GM18507 (cell line): ENCODE results near the gene NEK5.
"Not testable (repeated sequence)": the region's sequence is repeated elsewhere in the genome, so short reads cannot be mapped to it uniquely, and the experiment has no call there.

ENCODE experiments used
- DNase-seq: peaks from one replicate; pipeline ENCODE4 v3.0.0; 2011; ENCODE audit warnings: low read depth; ENCODE audit not compliant: insufficient read length; ENCODE audit errors: extremely low spot score
- FAIRE-seq: peaks from 2 replicates; lab custom pipeline; 2011; peaks lifted over from hg19 to GRCh38; lab: Jason Lieb, UNC

NEK5 gene

DNA sequence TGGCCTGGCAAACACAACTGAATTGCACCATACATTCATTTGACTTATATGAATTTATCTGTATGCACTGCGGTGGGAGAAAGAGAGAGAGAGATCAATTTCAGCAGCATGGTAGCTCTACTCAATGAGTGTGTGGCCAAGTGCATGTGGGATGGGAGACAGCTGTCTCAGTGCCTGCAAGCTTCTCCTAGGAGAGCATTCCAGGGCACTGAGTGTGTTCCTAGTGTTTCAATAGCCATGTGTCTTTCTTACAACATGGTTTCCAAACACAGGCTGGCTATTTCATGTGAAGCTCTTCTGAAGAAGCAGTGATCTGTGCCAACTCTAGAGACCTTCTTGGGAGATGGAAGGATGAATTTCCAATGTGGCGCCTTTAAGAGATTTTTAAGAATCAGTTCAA is 43.5 kb downstream of the NEK5 start:
- DNase-seq (no peak), FAIRE-seq (no peak)

DNA sequence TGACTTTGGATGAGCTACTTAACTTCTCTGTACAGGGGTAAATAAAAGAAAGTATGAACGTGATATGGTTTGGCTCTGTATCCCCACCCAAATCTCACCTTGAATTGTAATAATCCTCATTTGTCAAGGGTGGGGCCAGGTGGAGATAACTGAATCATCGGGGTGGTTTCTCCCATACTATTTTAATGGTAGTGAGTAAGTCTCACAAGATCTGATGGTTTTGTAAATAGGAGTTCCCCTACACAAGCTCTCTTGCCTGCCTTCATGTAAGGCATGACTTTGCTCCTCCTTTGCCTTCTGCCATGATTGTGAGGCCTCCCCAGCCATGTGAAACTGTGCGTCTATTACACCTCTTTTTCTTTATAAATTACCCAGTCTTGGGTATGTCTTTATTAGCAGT is 43.9 kb downstream of the NEK5 start:
- not testable (repeated sequence) for DNase-seq, FAIRE-seq

DNA sequence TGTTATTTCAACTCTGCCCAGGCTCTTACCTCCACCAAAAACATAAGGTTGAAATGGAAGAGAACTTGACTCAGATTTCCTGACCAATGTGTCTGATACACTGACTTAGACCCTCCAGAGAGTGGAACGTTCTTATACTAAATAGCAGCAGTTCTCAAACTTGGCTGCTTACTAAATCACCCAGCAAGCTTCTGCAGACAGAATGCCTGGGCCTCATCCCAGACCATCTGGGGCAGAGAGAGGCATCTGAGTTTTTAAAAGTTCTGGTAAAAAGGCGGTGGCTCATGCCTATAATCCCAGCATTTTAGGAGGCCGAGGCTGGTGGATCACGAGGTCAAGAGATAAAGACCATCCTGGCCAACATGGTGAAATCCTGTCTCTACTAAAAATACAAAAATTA is 46.3 kb downstream of the NEK5 start:
- no peak for DNase-seq
- no peak for FAIRE-seq

DNA sequence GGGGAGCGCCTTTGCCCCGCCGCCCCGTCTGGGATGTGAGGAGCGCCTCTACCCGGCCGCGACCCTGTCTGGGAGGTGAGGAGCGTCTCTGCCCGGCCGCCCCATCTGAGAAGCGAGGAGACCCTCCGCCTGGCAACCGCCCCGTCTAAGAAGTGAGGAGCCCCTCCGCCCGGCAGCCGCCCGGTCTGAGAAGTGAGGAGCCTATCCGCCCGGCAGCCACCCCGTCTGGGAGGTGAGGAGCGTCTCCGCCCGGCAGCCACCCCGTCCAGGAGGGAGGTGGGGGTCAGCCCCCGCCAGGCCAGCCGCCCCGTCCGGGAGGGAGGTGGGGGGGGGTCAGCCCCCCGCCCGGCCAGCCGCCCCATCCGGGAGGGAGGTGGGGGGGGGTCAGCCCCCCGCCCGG is 49.0 kb downstream of the NEK5 start:
- FAIRE-seq, DNase-seq: not testable (repeated sequence)

DNA sequence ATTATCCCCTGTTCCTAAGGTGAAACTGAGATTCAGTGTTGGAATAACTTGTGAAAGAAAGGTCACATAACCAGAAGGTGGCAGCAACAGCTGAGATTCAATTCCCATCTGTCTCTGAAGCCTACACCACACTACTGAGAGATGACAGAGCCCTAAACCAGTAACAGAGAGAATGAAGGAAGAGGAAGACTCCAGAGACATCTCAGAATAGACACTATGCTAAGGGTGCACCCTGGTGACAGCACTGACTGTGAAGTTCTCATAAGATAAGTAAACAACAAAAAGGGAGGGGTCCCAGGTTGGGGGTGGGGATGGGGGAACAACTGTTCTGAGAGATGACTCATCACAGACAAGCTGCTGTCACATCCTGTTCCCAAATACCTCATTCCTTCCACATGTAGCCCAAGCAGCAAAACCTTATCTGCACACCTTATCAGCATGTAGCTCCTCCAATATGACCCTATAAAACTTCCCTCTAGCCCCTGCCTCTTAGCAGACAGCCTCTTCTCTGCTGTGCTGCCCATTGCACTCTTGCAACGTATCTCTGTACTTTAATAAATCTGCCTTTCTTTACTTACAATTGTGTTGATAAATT is 57.8 kb downstream of the NEK5 start:
- DNase-seq = no peak
- FAIRE-seq = no peak

DNA sequence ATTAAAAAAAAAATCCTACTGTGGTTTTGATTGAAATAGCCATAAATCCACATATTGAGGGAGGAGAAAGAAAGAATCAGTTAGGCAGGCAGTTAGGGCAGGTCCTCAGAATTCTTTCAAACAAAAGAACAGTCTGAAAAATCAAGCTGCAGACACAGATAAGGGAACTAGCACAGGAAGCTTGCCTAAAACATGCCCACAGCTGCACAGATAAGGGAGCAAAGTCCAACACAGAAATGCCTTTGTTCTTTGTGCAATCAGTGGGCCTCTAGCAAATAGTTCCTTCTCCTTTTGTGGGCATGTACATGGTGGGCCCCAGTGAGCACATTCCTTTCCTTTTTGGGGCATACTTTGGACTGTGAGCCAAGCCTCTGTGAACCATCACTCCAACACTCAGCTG is 61.6 kb downstream of the NEK5 start:
- FAIRE-seq (no peak), DNase-seq (no peak)

DNA sequence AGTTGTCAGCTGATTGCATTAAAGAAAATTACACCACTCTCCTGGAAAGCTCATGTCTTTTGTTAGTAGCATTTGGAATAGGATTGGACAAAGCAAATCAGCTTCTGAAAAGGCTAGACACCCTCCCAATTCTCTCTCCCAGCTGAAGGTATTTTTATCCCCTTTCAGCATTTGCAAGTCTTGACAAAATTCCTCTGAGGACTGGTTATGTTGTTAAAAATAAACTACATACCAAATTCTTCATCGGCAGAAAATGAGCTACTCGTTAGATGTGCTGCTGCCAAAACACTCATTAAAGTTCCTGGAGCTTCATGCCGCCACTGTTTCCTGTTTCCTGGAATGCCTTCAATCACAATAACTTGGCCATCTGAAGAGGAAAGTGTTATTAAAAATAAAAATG is 67.3 kb downstream of the NEK5 start:
- DNase-seq (no peak), FAIRE-seq (no peak)

DNA sequence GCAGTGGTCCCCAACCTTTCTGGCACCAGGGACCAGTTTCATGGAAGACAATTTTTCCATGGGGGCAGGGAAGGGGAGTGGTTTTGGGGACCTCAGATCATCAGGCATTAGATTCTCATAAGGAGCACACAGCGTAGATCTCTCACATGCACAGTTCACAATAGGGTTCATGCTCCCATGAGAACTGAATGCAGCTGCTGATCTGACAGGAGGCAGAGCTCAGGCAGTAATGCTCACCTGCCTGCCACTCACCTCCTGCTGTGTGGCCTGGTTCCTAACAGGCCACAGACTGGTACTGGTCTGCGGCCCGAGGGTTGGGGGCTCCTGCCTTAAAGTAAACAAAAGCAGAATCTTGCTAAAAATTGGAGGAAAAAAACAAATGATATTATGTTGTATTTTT is 67.8 kb downstream of the NEK5 start:
- FAIRE-seq = not testable (repeated sequence)

DNA sequence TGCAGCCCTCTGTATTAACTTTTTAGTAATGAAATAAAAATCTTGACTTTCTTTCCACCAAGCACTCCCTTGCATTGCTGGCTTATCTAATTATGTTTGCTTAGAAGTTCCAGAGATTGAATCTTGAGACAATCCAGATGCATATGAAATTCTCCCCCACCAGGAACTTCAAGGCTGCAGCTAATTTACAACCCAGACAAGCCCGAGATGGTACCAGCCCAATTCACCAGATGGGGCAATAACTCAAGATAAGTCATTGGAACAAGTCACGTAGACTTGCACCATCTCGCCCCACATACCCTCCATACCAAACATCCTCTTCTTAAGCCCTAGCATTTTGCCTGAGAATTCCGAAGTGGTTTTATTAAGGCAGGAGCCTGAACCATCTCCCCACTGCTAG is 75.4 kb downstream of the NEK5 start:
- DNase-seq (no peak), FAIRE-seq (no peak)

More for the DNA sequence above, 67.8 kb downstream of the NEK5 start:
- DNase-seq = not testable (repeated sequence)

DNA sequence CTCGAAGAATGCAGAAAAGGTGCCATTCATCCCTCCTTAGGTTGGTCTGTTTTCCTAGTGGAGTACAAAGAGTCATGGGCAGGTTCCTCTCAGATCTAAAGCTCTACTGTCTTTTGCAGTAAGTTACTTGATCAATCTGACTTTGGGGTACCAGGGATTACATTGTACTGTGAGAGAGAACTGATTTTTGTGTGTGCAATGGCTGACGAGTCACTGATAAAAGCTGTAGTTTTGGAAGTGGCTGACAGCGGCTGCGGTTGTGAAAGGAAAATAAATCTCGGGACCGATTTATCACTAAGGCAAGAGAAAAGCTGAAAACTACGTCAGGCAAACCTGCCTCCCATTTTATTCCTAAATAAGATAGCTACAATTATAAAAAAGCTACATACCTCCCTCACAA is 77.5 kb downstream of the NEK5 start:
- FAIRE-seq (no peak), DNase-seq (no peak)

DNA sequence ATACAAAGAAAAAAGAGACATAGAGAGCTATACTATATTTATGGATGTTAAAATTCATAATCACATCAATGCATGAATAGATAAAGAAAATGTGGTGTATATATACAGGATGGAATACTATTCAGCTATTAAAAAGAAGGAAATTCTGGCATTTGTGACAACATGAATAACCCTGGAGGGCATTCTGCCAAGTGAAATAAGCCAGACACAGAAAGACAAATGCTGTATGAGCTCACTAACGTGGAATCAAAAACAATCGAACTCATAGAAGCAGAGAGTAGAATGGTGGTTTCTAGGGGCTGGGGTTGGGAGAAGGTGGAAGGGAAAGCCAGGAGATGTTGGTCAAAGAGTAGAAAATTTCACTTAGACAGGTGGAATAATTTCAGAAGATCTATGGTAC is 80.4 kb downstream of the NEK5 start:
- DNase-seq = no peak
- no peak for FAIRE-seq

DNA sequence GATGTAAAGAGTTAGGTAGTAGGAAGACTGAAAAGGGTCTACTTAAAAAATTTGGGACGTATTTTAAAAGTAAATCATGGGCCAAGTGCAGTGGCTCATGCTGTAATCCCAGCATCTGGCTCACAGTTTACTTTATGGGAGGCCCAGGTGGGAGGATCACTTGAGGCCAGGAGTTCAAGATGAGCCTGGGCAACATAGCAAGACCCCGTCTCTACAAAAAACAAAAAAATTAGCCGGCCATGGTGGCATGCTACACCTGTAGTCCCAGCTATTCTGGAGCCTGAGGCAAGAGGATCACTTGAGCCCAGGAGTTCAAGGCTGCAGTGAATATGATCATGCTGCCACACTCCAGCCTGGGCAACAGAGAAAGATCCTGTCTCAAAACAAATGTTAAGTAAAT is 81.4 kb downstream of the NEK5 start:
- DNase-seq (no peak), FAIRE-seq (no peak)

DNA sequence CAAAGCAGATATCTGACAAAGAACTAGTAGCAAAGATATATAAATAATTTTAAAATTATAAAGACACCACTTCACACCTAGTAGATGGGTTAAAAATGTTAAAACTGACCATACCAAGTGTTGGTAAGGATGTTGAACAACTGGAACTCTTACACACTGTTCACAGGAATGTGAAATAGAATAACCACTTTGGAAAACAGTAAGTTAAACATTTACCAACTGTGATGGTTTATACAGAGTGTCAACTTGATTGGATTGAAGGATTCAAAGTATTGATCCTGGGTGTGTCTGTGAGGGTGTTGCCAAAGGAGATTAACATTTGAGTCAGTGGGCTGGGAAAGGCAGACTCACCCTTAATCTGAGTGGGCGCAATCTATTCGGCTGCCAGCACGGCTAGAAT is 85.2 kb downstream of the NEK5 start:
- FAIRE-seq = no peak
- no peak for DNase-seq

DNA sequence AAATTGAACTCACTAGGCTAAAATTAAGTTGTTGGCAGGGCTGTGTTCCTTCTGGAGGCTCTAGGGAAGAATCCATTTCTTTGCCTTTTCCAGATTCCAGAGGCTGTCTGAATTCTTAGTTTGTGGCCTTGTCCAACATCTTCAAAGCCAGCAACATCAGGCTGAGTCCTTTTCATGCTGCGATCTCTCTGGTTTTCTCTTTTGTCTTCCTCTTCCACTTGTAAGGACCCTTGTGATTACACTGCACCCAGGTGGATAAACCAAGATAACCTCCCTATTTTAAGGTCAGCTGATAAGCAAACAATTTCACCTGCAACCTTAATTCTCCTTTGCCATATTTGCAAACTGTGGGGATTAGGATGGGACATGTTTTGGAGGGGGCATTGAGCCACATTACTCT is 92.8 kb downstream of the NEK5 start:
- FAIRE-seq (no peak), DNase-seq (no peak)

DNA sequence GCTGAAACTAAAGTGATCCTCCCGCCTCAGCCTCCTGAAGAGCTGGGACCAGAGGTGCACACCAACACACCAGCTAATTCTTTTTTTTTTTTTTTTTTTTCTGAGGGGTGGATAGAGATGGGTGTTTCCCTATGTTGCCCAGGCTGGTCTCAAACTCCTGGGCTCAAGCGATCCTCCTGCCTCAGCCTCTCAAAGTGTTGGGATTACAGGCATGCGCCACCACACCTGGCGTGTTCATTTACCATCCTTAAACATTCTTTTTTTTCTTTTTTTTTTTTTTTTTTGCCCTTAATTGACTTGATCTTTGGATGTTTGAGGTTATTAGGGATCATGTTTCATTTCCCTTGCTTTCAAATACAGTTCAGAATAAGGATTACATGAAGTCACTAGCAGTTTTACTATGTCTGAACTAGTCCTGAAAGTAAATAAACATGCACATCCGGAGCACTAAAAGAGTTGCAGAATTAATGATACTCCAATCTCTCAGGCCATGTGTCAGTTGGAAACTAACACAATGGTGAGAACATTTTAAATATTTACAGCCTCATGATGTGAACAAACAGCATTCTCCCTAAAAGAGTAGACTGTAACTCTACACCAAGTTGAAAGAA is 94.2 kb downstream of the NEK5 start:
- FAIRE-seq = no peak

DNA sequence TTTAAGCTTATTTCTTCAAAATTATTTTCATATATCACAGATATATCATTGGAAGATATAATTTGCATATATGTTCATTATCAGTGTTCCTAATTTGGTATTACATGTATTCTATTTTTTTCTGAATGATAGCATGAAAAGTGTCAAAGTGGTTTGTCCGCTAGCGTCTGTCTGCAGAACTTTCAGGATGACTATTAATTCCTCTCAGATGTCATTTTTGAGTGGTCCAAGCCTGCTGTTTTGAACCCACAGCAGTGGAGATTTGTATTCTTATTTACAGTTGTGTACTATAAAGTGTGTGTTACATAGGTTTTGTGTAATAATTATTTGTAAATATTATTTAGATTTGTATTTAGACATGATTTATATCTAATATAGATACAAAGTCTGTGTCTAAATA is 95.8 kb downstream of the NEK5 start:
- FAIRE-seq (peak; percentile 9), DNase-seq (no peak)

More for the DNA sequence above, 94.2 kb downstream of the NEK5 start:
- DNase-seq = no peak

DNA sequence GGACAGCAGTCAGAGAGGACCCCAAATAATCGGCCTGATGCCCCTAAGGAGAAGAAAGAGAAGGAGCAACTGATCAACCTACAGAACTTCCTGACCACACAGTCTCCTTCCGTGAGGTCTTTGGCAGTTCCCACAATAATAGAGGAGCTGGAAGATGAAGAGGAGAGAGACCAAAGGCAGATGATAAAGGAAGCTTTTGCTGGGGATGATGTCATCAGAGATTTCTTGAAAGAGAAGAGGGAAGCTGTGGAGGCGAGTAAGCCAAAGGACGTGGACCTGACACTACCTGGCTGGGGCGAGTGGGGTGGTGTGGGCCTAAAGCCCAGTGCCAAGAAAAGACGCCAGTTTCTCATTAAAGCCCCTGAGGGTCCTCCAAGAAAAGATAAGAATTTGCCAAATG is 98.5 kb downstream of the NEK5 start:
- DNase-seq, FAIRE-seq: not testable (repeated sequence)

DNA sequence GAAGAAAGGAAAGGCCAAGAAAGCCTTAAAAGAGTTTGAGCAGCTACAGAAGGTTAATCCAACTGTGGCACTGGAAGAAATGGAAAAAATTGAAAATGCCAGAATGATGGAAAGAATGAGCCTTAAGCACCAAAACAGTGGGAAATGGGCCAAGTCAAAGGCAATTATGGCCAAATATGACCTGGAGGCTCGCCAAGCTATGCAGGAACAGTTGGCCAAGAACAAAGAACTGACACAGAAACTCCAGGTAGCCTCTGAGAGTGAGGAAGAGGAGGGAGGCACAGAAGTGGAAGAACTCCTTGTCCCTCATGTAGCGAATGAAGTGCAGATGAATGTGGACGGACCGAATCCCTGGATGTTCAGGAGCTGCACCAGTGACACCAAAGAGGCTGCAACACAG is 99.3 kb downstream of the NEK5 start:
- DNase-seq = no peak
- no peak for FAIRE-seq

DNA sequence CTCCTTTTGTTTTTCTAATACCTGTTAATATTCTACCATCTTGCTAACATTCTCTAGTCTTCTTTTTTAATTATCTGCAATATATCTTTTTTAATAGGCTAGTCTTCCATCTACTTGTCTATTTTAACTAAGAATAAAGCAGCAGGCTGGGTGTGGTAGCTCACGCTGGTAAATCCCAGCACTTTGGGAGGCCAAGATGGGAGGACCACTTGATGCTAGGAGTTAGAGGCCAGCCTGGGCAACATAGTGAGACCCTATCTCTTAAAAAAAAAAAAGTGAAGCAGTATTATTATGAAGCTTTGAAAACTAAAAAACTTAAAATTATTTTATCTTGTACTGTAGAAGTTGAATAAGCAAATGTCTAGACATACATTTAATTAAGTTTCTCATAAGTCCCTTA is 101.0 kb downstream of the NEK5 start:
- FAIRE-seq (no peak), DNase-seq (no peak)

DNA sequence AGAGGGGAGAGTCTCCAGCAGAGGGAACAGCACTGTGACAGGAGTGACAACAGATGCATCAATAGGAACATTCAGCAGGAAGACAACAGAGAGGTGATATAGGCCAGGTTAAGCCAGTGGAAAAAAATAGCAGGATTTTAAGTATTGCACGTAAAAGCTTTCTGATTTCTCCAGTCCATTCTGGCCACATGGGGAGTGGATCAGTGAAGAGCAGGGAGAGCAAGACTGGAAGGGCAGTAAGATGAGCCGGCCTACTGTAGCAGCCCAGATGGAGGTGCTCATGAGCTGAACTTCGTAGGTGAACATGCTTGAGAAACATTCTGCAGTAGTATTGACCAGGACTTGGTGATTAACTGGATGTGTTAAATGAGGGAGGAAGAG is 102.6 kb downstream of the NEK5 start:
- FAIRE-seq (no peak), DNase-seq (no peak)

DNA sequence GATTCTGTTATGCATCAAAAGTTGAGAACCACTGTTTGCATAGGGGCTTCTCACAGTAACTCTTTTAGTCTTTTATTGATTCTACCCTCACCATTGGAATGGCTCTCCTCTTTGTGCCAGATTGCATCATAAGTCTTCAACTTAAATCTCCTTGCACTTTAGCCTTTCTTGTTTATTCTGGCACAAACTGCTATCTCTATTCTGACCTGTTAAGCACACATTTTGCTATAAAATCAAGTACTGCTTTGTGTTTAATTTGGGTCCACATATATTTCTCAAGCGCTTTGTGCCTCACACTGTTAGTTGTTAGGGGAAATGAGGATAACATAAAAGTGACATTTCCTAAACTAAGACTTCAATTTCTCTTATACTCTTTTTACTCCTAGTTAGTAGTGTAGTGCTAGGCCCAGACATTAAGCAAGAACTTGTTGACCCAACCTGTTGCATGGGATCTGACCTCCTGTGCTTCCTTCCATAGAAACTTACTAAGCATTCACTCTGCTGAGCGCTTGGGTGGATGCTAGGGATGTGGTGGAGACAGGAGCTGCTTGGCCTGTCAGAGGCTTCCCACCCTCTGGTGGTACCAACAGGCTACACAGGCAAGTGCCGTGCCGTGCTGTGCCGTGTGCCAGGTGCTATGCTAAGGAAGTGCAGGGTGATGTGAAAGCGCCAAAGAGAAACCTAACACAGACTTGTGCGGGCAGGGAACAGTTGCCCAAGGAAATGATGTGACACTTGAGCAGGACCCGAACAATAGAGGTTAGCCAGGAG is 103.2 kb downstream of the NEK5 start:
- FAIRE-seq (no peak), DNase-seq (no peak)
